Natural killer cell (primary cell): ENCODE measurements around the gene CDHR1. TPM values are rescaled to one million over a fixed set of nuclear protein-coding genes. Genes with fewer than 3 reads are reported as not detected.

Experiments used
- ATAC-seq, 3 donors: fragments of 150-1000 bp in 2 of 3; fragments of 200-7000 bp in 1 of 3; cut with Tn5 transposase; 1 replicate in 1 of 3; 2 replicates in 2 of 3; pipeline ENCODE4 v1.10.0; 2021; ENCODE audit warnings: mild to moderate bottlenecking in 2 of 3, moderate library complexity in 2 of 3
- DNase-seq, 2 donors: peaks; one replicate each; pipeline versions ENCODE4 v3.0.0 to v3.0.0-alpha.2; 2013 to 2021; ENCODE audit warnings: mixed read lengths in 1 of 2
- H3K27ac ChIP-seq: one replicate; pipeline ENCODE4 v1.5.1; 2013; ENCODE audit warnings: mild to moderate bottlenecking, low read length
- H3K27me3 ChIP-seq: one replicate; pipeline ENCODE4 v1.6.1; 2013; ENCODE audit warnings: low read length; ENCODE audit not compliant: control insufficient read depth, insufficient read depth
- H3K36me3 ChIP-seq: one replicate; pipeline ENCODE4 v1.6.1; 2013; ENCODE audit warnings: low read length; ENCODE audit not compliant: control insufficient read depth, insufficient read depth
- H3K4me1 ChIP-seq: one replicate; pipeline ENCODE4 v1.6.1; 2013; ENCODE audit warnings: low read length; ENCODE audit not compliant: control insufficient read depth, insufficient read depth
- H3K4me3 ChIP-seq: one replicate; pipeline ENCODE4 v1.5.1; 2013; ENCODE audit warnings: low read length
- H3K9me3 ChIP-seq: one replicate; pipeline ENCODE4 v1.6.1; 2013; ENCODE audit warnings: low read length; ENCODE audit not compliant: control insufficient read depth, insufficient read depth
- H3K27ac Mint-ChIP-seq, 2 donors: one replicate each; pipeline ENCODE4 v1.8.0; 2022; ENCODE audit warnings: mild to moderate bottlenecking in 2 of 2, mixed read lengths in 2 of 2, moderate library complexity in 1 of 2
- H3K27me3 Mint-ChIP-seq, 2 donors: one replicate each; pipeline ENCODE4 v1.8.0; 2022; ENCODE audit warnings: low read depth in 2 of 2, mixed read lengths in 2 of 2
- H3K36me3 Mint-ChIP-seq: one replicate; pipeline ENCODE4 v1.8.0; 2022; ENCODE audit warnings: mixed read lengths
- H3K4me1 Mint-ChIP-seq, 2 donors: one replicate each; pipeline ENCODE4 v1.8.0; 2022; ENCODE audit warnings: mixed read lengths in 2 of 2
- H3K4me3 Mint-ChIP-seq: one replicate; pipeline ENCODE4 v1.8.0; 2022; ENCODE audit warnings: mild to moderate bottlenecking, moderate library complexity, mixed read lengths
- H3K9me3 Mint-ChIP-seq, 2 donors: one replicate each; pipeline ENCODE4 v1.8.0; 2022; ENCODE audit warnings: mixed read lengths in 2 of 2
- CTCF ChIP-seq: fragments of 200-600 bp; IDR thresholded peaks from one replicate; pipeline ENCODE4 v1.8.0; 2022; ENCODE audit warnings: antibody characterized with exemption
- WGBS: methylation state at CpG from one replicate; pipeline ENCODE4 v1.1.7; 2013; ENCODE audit warnings: missing lambda C conversion rate; ENCODE audit not compliant: insufficient coverage; 5-methylcytosine and 5-hydroxymethylcytosine counted together
- intact Hi-C: fragments of 100-400 bp; cut with micrococcal nuclease; formaldehyde crosslinking; loops from one replicate; pipeline ENCODE4 v1.14.2; 2022
- total RNA-seq, 4 donors: library from RNA; stranded (reverse); fragments of 120-200 nt in 1 of 4; gene quantifications; one replicate each; pipeline versions ENCODE4 v1.2.3 to v1.2.4, GENCODE V29; 2013 to 2022

Gene CDHR1
- total RNA-seq, 3 donors from 2014 or later (not counting 1 experiment from before 2014, with no cell fraction given), result 4.0 to 9.5 (median 6.5) TPM

- H3K9me3 ChIP-seq, result no peaks in the 10 kb centered on the region
- Mint-ChIP-seq H3K9me3 (no peaks in the 10 kb centered on the region), H3K27me3 (no peaks in the 10 kb centered on the region), H3K4me1 (peaks cover 4 to 10% of the 10 kb centered on the region in 2 donors), H3K27ac (no peak overlapping the region), H3K36me3 (no peaks in the 10 kb centered on the region), H3K4me3 (no peak overlapping the region)
- intact Hi-C loops, result no loop called here
- TF ChIP-seq CTCF, result no peak
- ATAC-seq (no peak), DNase-seq (no peak)
- no peaks in the 10 kb centered on the region for H3K27me3 ChIP-seq
- H3K36me3 ChIP-seq, result no peaks in the 10 kb centered on the region
- no peak overlapping the region for H3K4me3 ChIP-seq
- H3K27ac ChIP-seq, result no peak overlapping the region
- 92% methylated on average over 9 of the region's 9 CpGs for WGBS
- H3K4me1 ChIP-seq, result peaks cover 36% of the 10 kb centered on the region
Observed at GRCh38 chr10:84172467-84173356, 21.6 kb upstream of the CDHR1 start.

- Mint-ChIP-seq H3K4me3 (no peak within 1 kb of the TSS), H3K4me1 (peaks cover 4 to 10% of the 10 kb centered on the region in 2 donors), H3K9me3 (no peaks in the 10 kb centered on the region), H3K27me3 (no peaks in the 10 kb centered on the region), H3K36me3 (no peaks in the 10 kb centered on the region), H3K27ac (no peak within 1 kb of the TSS)
- Histone ChIP-seq H3K36me3 (no peaks in the 10 kb centered on the region), H3K4me1 (peaks cover 44% of the 10 kb centered on the region), H3K9me3 (no peaks in the 10 kb centered on the region), H3K4me3 (no peak within 1 kb of the TSS), H3K27ac (no peak within 1 kb of the TSS), H3K27me3 (no peaks in the 10 kb centered on the region)
- DNase-seq (no peak), ATAC-seq (no peak)
- intact Hi-C loops, result no loop called here
- WGBS, result 80% methylated on average over 2 of the region's 2 CpGs
- TF ChIP-seq CTCF, result no peak
Observed at GRCh38 chr10:84173501-84173929, 20.8 kb upstream of the CDHR1 start, which contains the start of gene GPR15LG. TSS of gene GPR15LG (plus strand) at chr10:84173801. CDS start at chr10:84173852, 51 bp downstream.

GRCh38 chr10:84175436-84175835, 18.9 kb upstream of the CDHR1 start:
- Histone ChIP-seq H3K4me1 (peaks cover 53% of the 10 kb centered on the region), H3K9me3 (no peaks in the 10 kb centered on the region), H3K27ac (no peak overlapping the region), H3K36me3 (no peaks in the 10 kb centered on the region), H3K4me3 (no peak overlapping the region), H3K27me3 (no peaks in the 10 kb centered on the region)
- DNase-seq, result no peak
- Mint-ChIP-seq H3K27ac (no peak overlapping the region), H3K36me3 (no peaks in the 10 kb centered on the region), H3K4me1 (peaks cover 4 to 10% of the 10 kb centered on the region in 2 donors), H3K9me3 (no peaks in the 10 kb centered on the region), H3K27me3 (no peaks in the 10 kb centered on the region), H3K4me3 (no peak overlapping the region)
- ATAC-seq, result no peak
- intact Hi-C loops, result loop anchor here (5.0 kb wide), 1 partner anchor 157 kb away; no protein-coding TSS in a partner anchor
- 95% methylated on average over 6 of the region's 6 CpGs for WGBS
- no peak for TF ChIP-seq CTCF
